MM.1S (cell line): ENCODE data around the gene PRKCE.

ENCODE experiments used
- CTCF ChIP-seq: fragments of 300-600 bp; sonication (generic); IDR thresholded peaks from 2 replicates; pipeline ENCODE4 v1.5.1; 2016; ENCODE audit warnings: antibody characterized with exemption, low read length, mixed read lengths
- EZH2 ChIP-seq: fragments of 300-600 bp; sonication (generic); optimal IDR thresholded peaks from 2 replicates; pipeline ENCODE3; 2017; ENCODE audit warnings: low read depth, mild to moderate bottlenecking, antibody characterized with exemption, low read length, mixed read lengths
- EZH2phosphoT487 ChIP-seq: fragments of 300-600 bp; sonication (generic); IDR thresholded peaks from 2 replicates; pipeline ENCODE4 v1.6.1; 2018; ENCODE audit warnings: antibody characterized with exemption, low read length

GRCh38 chr2:45612285-45612684 is 39.2 kb upstream of the PRKCE start:
- TF ChIP-seq CTCF (no peak), EZH2 (no peak), EZH2phosphoT487 (no peak)
